ENCODE data around the gene FADS3. TPM values are rescaled to one million over a fixed set of nuclear protein-coding genes. Genes with fewer than 3 reads are reported as not detected.

Gene FADS3
- total RNA-seq, 1 donor from 2014 or later: 135 TPM

DNA sequence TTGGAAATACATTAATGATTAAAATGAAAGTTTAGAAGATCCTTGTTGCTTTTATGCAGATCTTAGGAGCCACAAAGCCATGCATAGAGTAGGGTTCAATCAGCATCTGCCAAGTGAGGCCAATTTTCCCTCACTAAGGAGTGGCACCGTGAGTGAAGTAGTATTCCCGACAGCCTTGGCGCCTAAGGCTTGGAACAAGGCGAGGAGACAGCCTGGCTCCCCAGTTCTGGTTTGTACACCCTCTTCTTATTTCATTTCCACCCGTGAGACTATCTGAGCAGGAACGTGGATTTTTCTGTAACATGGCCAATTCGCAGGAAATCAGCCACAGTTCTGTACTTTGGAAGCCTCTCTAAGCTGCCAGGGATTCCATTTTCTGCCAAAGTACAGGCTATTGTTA, 40.7 kb downstream of the FADS3 start:
- no peaks in the 10 kb centered on the region for H3K27me3 Mint-ChIP-seq
- ChIA-PET POLR2A (no interaction called here), CTCF (no interaction called here)
- no peak overlapping the region for H3K4me3 Mint-ChIP-seq
- intact Hi-C loops (cut with micrococcal nuclease): no loop called here
- H3K36me3 Mint-ChIP-seq (ENCODE audit: low read depth): no peaks in the 10 kb centered on the region
- no peaks in the 10 kb centered on the region for H3K4me1 Mint-ChIP-seq
- no peak overlapping the region for H3K27ac Mint-ChIP-seq
- ATAC-seq (ENCODE audit: low read depth) (no peak), DNase-seq (no peak)
- TF ChIP-seq, protein P1, sequence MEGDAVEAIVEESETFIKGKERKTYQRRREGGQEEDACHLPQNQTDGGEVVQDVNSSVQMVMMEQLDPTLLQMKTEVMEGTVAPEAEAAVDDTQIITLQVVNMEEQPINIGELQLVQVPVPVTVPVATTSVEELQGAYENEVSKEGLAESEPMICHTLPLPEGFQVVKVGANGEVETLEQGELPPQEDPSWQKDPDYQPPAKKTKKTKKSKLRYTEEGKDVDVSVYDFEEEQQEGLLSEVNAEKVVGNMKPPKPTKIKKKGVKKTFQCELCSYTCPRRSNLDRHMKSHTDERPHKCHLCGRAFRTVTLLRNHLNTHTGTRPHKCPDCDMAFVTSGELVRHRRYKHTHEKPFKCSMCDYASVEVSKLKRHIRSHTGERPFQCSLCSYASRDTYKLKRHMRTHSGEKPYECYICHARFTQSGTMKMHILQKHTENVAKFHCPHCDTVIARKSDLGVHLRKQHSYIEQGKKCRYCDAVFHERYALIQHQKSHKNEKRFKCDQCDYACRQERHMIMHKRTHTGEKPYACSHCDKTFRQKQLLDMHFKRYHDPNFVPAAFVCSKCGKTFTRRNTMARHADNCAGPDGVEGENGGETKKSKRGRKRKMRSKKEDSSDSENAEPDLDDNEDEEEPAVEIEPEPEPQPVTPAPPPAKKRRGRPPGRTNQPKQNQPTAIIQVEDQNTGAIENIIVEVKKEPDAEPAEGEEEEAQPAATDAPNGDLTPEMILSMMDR (IDR thresholded peaks at IDR 0.05): no peak
- H3K9me3 Mint-ChIP-seq: no peaks in the 10 kb centered on the region

DNA sequence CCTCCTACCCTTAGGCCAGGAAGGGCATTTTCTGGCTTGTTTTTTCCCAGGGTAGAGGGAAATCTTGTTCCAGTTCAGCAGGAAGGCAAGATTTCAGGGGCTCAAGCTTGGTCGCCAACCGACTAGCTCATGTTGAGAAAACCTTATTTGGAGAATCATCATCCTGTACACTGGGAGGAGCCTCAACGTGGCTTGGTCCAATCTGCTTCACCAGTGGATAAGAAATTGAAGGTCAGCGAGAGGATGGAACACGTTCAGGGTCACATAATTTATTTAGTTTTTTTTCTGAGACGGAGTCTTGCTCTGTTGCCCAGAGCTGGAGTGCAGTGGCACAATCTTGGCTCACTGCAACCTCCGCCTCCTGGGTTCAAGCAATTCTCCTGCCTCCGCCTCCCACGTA, 42.7 kb downstream of the FADS3 start:
- Mint-ChIP-seq H3K36me3 (ENCODE audit: low read depth) (no peaks in the 10 kb centered on the region), H3K27ac (no peak overlapping the region), H3K27me3 (no peaks in the 10 kb centered on the region), H3K4me3 (no peak overlapping the region), H3K9me3 (no peaks in the 10 kb centered on the region), H3K4me1 (no peaks in the 10 kb centered on the region)
- CTCF ChIA-PET: no interaction called here
- intact Hi-C loops (cut with micrococcal nuclease): no loop called here
- ATAC-seq (ENCODE audit: low read depth) (no peak), DNase-seq (no peak)
- TF ChIP-seq, protein P1 (IDR thresholded peaks at IDR 0.05): no peak
- POLR2A ChIA-PET: no interaction called here

GRCh38 chr11:61847914-61848581, 43.3 kb downstream of the FADS3 start:
- ATAC-seq (ENCODE audit: low read depth): no peak
- Mint-ChIP-seq H3K27me3 (no peaks in the 10 kb centered on the region), H3K36me3 (ENCODE audit: low read depth) (no peaks in the 10 kb centered on the region), H3K27ac (no peak overlapping the region), H3K4me3 (no peak overlapping the region), H3K4me1 (no peaks in the 10 kb centered on the region), H3K9me3 (no peaks in the 10 kb centered on the region)
- TF ChIP-seq, protein P1 (IDR thresholded peaks at IDR 0.05): no peak
- ChIA-PET CTCF (no interaction called here), POLR2A (no interaction called here)
- DNase-seq: no peak
- intact Hi-C loops (cut with micrococcal nuclease): no loop called here

GRCh38 chr11:61846362-61847020, 44.9 kb downstream of the FADS3 start:
- H3K27me3 Mint-ChIP-seq: no peaks in the 10 kb centered on the region
- TF ChIP-seq, protein P1 (IDR thresholded peaks at IDR 0.05): no peak
- H3K9me3 Mint-ChIP-seq: no peaks in the 10 kb centered on the region
- no peak overlapping the region for H3K4me3 Mint-ChIP-seq
- ChIA-PET CTCF (no interaction called here), POLR2A (interaction anchor here (0.8 kb wide), 1 partner anchor 572 kb away, joined by 4 read pairs; the partner anchor contains the start of gene SCGB1A1)
- ATAC-seq (ENCODE audit: low read depth): no peak
- no peak overlapping the region for H3K27ac Mint-ChIP-seq
- intact Hi-C loops (cut with micrococcal nuclease): no loop called here
- no peak for DNase-seq
- no peaks in the 10 kb centered on the region for H3K4me1 Mint-ChIP-seq
- no peaks in the 10 kb centered on the region for H3K36me3 Mint-ChIP-seq (ENCODE audit: low read depth)

GRCh38 chr11:61844909-61845565, 46.3 kb downstream of the FADS3 start:
- intact Hi-C loops (cut with micrococcal nuclease): no loop called here
- DNase-seq: no peak
- no peak for ATAC-seq (ENCODE audit: low read depth)
- ChIA-PET POLR2A (interaction anchor here (0.5 kb wide), 1 partner anchor 116 kb away, joined by 3 read pairs; no protein-coding TSS in a partner anchor), CTCF (interaction anchor here (0.7 to 1.1 kb wide), 2 partner anchors 26 to 48 kb away, joined by 4 read pairs; no protein-coding TSS in a partner anchor)
- Mint-ChIP-seq H3K36me3 (ENCODE audit: low read depth) (peaks cover 1% of the 10 kb centered on the region), H3K27ac (no peak overlapping the region), H3K4me3 (no peak overlapping the region), H3K27me3 (no peaks in the 10 kb centered on the region), H3K9me3 (no peaks in the 10 kb centered on the region), H3K4me1 (no peaks in the 10 kb centered on the region)
- TF ChIP-seq, protein P1 (IDR thresholded peaks at IDR 0.05): no peak

Data from activated B cell treated with CpG ODN at 0.5 μM for 24 hours (primary cell).